Astrocyte (in vitro differentiated cells and primary cell): ENCODE results near the gene PCYT2. TPM values are rescaled to one million over a fixed set of nuclear protein-coding genes. Genes with fewer than 3 reads are reported as not detected.

ENCODE experiments used
- DNase-seq: peaks from one replicate; pipeline ENCODE4 v3.0.0-alpha.2; 2010; ENCODE audit warnings: low read depth
- FAIRE-seq: peaks from 2 replicates; lab custom pipeline; 2011; peaks lifted over from hg19 to GRCh38; lab: Jason Lieb, UNC
- H2AFZ ChIP-seq: 2 replicates; pipeline ENCODE4 v1.6.0; 2012; ENCODE audit warnings: low read depth, low read length, inconsistent platforms
- H3K27ac ChIP-seq: 2 replicates; pipeline ENCODE4 v1.5.1; 2011; ENCODE audit warnings: low read depth, low read length, inconsistent platforms
- H3K27me3 ChIP-seq: 2 replicates; pipeline ENCODE4 v1.6.0; 2011; ENCODE audit warnings: low read length, inconsistent platforms; ENCODE audit not compliant: insufficient read depth
- H3K36me3 ChIP-seq: 2 replicates; pipeline ENCODE4 v1.5.1; 2011; ENCODE audit warnings: low read length, inconsistent platforms; ENCODE audit not compliant: insufficient read depth
- H3K4me1 ChIP-seq: 2 replicates; pipeline ENCODE4 v1.5.1; 2011; ENCODE audit warnings: low read length, inconsistent platforms; ENCODE audit not compliant: insufficient read depth
- H3K4me2 ChIP-seq: 2 replicates; pipeline ENCODE4 v1.6.0; 2012; ENCODE audit warnings: low read length, inconsistent platforms
- H3K4me3 ChIP-seq: 2 replicates; pipeline ENCODE4 v1.5.1; 2011; ENCODE audit warnings: low read depth, mild to moderate bottlenecking, low read length, inconsistent platforms; ENCODE audit not compliant: insufficient read depth
- H3K79me2 ChIP-seq: 2 replicates; pipeline ENCODE4 v1.6.0; 2012; ENCODE audit warnings: mild to moderate bottlenecking, low read length, inconsistent platforms; ENCODE audit not compliant: insufficient read depth
- H3K9ac ChIP-seq: 2 replicates; pipeline ENCODE4 v1.6.0; 2012; ENCODE audit warnings: mild to moderate bottlenecking, low read length, inconsistent platforms
- H3K9me3 ChIP-seq: 2 replicates; pipeline ENCODE4 v1.5.1; 2012; ENCODE audit warnings: low read depth, mild to moderate bottlenecking, low read length, inconsistent platforms; ENCODE audit not compliant: insufficient read depth
- H4K20me1 ChIP-seq: 2 replicates; pipeline ENCODE4 v1.6.0; 2012; ENCODE audit warnings: low read length, inconsistent platforms; ENCODE audit not compliant: insufficient read depth
- H3K27ac Mint-ChIP-seq: one replicate; pipeline ENCODE4 v1.8.0; 2021; ENCODE audit warnings: mild to moderate bottlenecking, mixed read lengths; ENCODE audit not compliant: unreplicated experiment
- H3K27me3 Mint-ChIP-seq: one replicate; pipeline ENCODE4 v1.8.0; 2021; ENCODE audit warnings: low read depth, mixed read lengths; ENCODE audit not compliant: unreplicated experiment
- H3K36me3 Mint-ChIP-seq: one replicate; pipeline ENCODE4 v1.8.0; 2021; ENCODE audit warnings: low read depth, mixed read lengths; ENCODE audit not compliant: unreplicated experiment
- H3K4me1 Mint-ChIP-seq: one replicate; pipeline ENCODE4 v1.8.0; 2021; ENCODE audit warnings: low read depth, mixed read lengths; ENCODE audit not compliant: unreplicated experiment
- H3K4me3 Mint-ChIP-seq: one replicate; pipeline ENCODE4 v1.8.0; 2021; ENCODE audit warnings: mild to moderate bottlenecking, moderate library complexity, mixed read lengths; ENCODE audit not compliant: unreplicated experiment
- H3K9me3 Mint-ChIP-seq: one replicate; pipeline ENCODE4 v1.8.0; 2021; ENCODE audit warnings: mild to moderate bottlenecking, mixed read lengths; ENCODE audit not compliant: unreplicated experiment
- CTCF ChIP-seq: IDR thresholded peaks from 2 replicates; pipeline ENCODE4 v1.5.1; 2011; ENCODE audit warnings: low read depth, mild to moderate bottlenecking, inconsistent platforms, low read length, moderate library complexity; ENCODE audit not compliant: insufficient read depth
- EZH2 ChIP-seq: IDR thresholded peaks from 2 replicates; pipeline ENCODE4 v1.6.1; 2012; ENCODE audit warnings: mild to moderate bottlenecking, low read length, inconsistent platforms; ENCODE audit not compliant: insufficient read depth
- total RNA-seq: library from RNA; stranded (reverse); gene quantifications from 2 replicates; pipeline ENCODE4 v1.2.1, GENCODE V29; 2021

PCYT2 gene
- total RNA-seq, 1 donor from 2014 or later = 31.6 TPM

GRCh38 chr17:81885869-81886548 is 25.2 kb downstream of the PCYT2 start:
- H3K79me2 ChIP-seq = peaks cover 71% of the 10 kb centered on the region
- peak overlapping the region; percentile 48 for H3K9ac ChIP-seq
- no peaks in the 10 kb centered on the region for H3K9me3 ChIP-seq
- H3K36me3 ChIP-seq = peaks cover 34% of the 10 kb centered on the region
- no peak overlapping the region for H3K4me3 ChIP-seq
- H3K4me1 ChIP-seq = peaks cover 37% of the 10 kb centered on the region
- peaks cover 22% of the 10 kb centered on the region for H3K36me3 Mint-ChIP-seq
- peaks cover 31% of the 10 kb centered on the region for H3K4me1 Mint-ChIP-seq
- DNase-seq (peak; percentile 55), FAIRE-seq (no peak)
- no peak overlapping the region for H2AFZ ChIP-seq
- TF ChIP-seq CTCF (no peak), EZH2 (no peak)
- H4K20me1 ChIP-seq = peaks cover 65% of the 10 kb centered on the region
- H3K27ac ChIP-seq = peak overlapping the region; percentile 26
- peak overlapping the region; percentile 66 for H3K27ac Mint-ChIP-seq
- no peaks in the 10 kb centered on the region for H3K27me3 Mint-ChIP-seq
- H3K9me3 Mint-ChIP-seq = no peaks in the 10 kb centered on the region
- H3K4me3 Mint-ChIP-seq = no peak overlapping the region
- peak overlapping the region; percentile 55 for H3K4me2 ChIP-seq
- no peaks in the 10 kb centered on the region for H3K27me3 ChIP-seq

GRCh38 chr17:81885454-81885853 is 25.7 kb downstream of the PCYT2 start:
- Mint-ChIP-seq H3K4me3 (peak overlapping the region; percentile 50), H3K4me1 (peaks cover 30% of the 10 kb centered on the region), H3K9me3 (no peaks in the 10 kb centered on the region), H3K27me3 (no peaks in the 10 kb centered on the region), H3K36me3 (peaks cover 22% of the 10 kb centered on the region), H3K27ac (peak overlapping the region; percentile 66)
- TF ChIP-seq EZH2 (no peak), CTCF (no peak)
- H3K9ac ChIP-seq = no peak overlapping the region
- H3K36me3 ChIP-seq = peaks cover 37% of the 10 kb centered on the region
- no peak for DNase-seq
- no peaks in the 10 kb centered on the region for H3K9me3 ChIP-seq
- peak overlapping the region; percentile 55 for H3K4me2 ChIP-seq
- peaks cover 66% of the 10 kb centered on the region for H3K79me2 ChIP-seq
- no peaks in the 10 kb centered on the region for H3K27me3 ChIP-seq
- no peak overlapping the region for H3K4me3 ChIP-seq
- FAIRE-seq = no peak
- no peak overlapping the region for H2AFZ ChIP-seq
- H3K27ac ChIP-seq = no peak overlapping the region
- H3K4me1 ChIP-seq = peaks cover 35% of the 10 kb centered on the region
- H4K20me1 ChIP-seq = peaks cover 62% of the 10 kb centered on the region

- H3K27ac ChIP-seq = no peak overlapping the region
- no peak for FAIRE-seq
- H3K4me1 Mint-ChIP-seq = peaks cover 25% of the 10 kb centered on the region
- no peak for TF ChIP-seq CTCF
- TF ChIP-seq EZH2 = no peak
- no peaks in the 10 kb centered on the region for H3K27me3 ChIP-seq
- H3K27me3 Mint-ChIP-seq = no peaks in the 10 kb centered on the region
- H3K4me3 Mint-ChIP-seq = no peak overlapping the region
- H3K9me3 ChIP-seq = no peaks in the 10 kb centered on the region
- H2AFZ ChIP-seq = no peak overlapping the region
- H3K9me3 Mint-ChIP-seq = no peaks in the 10 kb centered on the region
- no peak overlapping the region for H3K4me2 ChIP-seq
- H3K36me3 ChIP-seq = peaks cover 33% of the 10 kb centered on the region
- peaks cover 57% of the 10 kb centered on the region for H4K20me1 ChIP-seq
- peaks cover 30% of the 10 kb centered on the region for H3K4me1 ChIP-seq
- no peak for DNase-seq
- H3K27ac Mint-ChIP-seq = no peak overlapping the region
- H3K79me2 ChIP-seq = peaks cover 61% of the 10 kb centered on the region
- peaks cover 20% of the 10 kb centered on the region for H3K36me3 Mint-ChIP-seq
- no peak overlapping the region for H3K4me3 ChIP-seq
- H3K9ac ChIP-seq = no peak overlapping the region
These were observed 26.2 kb downstream of the PCYT2 start for GRCh38 chr17:81884968-81885367.
